HL-60 (cell line): ENCODE data around the gene ZFP1.

Source experiments
- DNase-seq, 2 experiments: peaks; one replicate each; pipeline ENCODE4 v3.0.0-alpha.2; 2010 to 2020; ENCODE audit warnings: low read depth in 1 of 2, low spot score in 1 of 2
- H3K27ac ChIP-seq: fragments of 250-450 bp; sonication (Bioruptor Pico); replicated peaks from 2 replicates; pipeline ENCODE4 v1.5.1; 2020; ENCODE audit warnings: mild to moderate bottlenecking, moderate library complexity
- H3K27me3 ChIP-seq: fragments of 250-450 bp; sonication (Bioruptor Pico); 2 replicates; pipeline ENCODE4 v1.5.1; 2021; ENCODE audit warnings: mild to moderate bottlenecking, moderate library complexity; ENCODE audit not compliant: insufficient read depth, poor library complexity, severe bottlenecking
- H3K4me3 ChIP-seq: replicated peaks from 2 replicates; pipeline ENCODE4 v1.5.1; 2011; ENCODE audit warnings: mild to moderate bottlenecking, control low read depth, low read length; ENCODE audit not compliant: insufficient read depth
- CTCF ChIP-seq: IDR thresholded peaks from one replicate; pipeline ENCODE4 v1.5.1; 2011; ENCODE audit warnings: low read length, control low read depth, inconsistent platforms; ENCODE audit not compliant: insufficient read depth
- GABPA ChIP-seq: IDR thresholded peaks from 2 replicates; pipeline ENCODE4 v1.6.1; 2012; ENCODE audit warnings: low read depth
- POLR2AphosphoS5 ChIP-seq: IDR thresholded peaks from 2 replicates; pipeline ENCODE4 v1.6.1; 2012; ENCODE audit warnings: low read depth
- REST ChIP-seq: IDR thresholded peaks from 2 replicates; pipeline ENCODE4 v1.6.1; 2012; ENCODE audit warnings: low read depth; ENCODE audit not compliant: insufficient replicate concordance
- SPI1 ChIP-seq: IDR thresholded peaks from 2 replicates; pipeline ENCODE4 v1.6.1; 2012; ENCODE audit warnings: low read depth, mild to moderate bottlenecking, borderline replicate concordance

ZFP1 gene

GRCh38 chr16:75181630-75182029 lies 33.3 kb downstream of the ZFP1 start:
- TF ChIP-seq GABPA (no peak), POLR2AphosphoS5 (no peak), CTCF (no peak), SPI1 (peak; percentile 91), REST (no peak)
- no peaks in the 10 kb centered on the region for H3K27me3 ChIP-seq
- H3K27ac ChIP-seq = peak overlapping the region; percentile 42
- DNase-seq = peak; percentile 49 to 79
- H3K4me3 ChIP-seq = no peak overlapping the region

- no peak for DNase-seq
- Histone ChIP-seq H3K27ac (no peak overlapping the region), H3K4me3 (no peak overlapping the region), H3K27me3 (no peaks in the 10 kb centered on the region)
- TF ChIP-seq GABPA (no peak), SPI1 (no peak), POLR2AphosphoS5 (no peak), REST (no peak), CTCF (no peak)
Observed at GRCh38 chr16:75188832-75189477, 40.6 kb downstream of the ZFP1 start.

- H3K27ac ChIP-seq = no peak overlapping the region
- H3K4me3 ChIP-seq = no peak overlapping the region
- TF ChIP-seq SPI1 = no peak
- no peak for TF ChIP-seq POLR2AphosphoS5
- TF ChIP-seq GABPA = no peak
- no peak for TF ChIP-seq CTCF
- no peaks in the 10 kb centered on the region for H3K27me3 ChIP-seq
- no peak for DNase-seq
Observed at GRCh38 chr16:75189638-75190245, 41.4 kb downstream of the ZFP1 start.
